ENCODE measurements around the gene NUPR2. TPM values are rescaled to one million over a fixed set of nuclear protein-coding genes. Genes with fewer than 3 reads are reported as not detected.
"Not testable (repeated sequence)": the region's sequence is repeated elsewhere in the genome, so short reads cannot be mapped to it uniquely, and the experiment has no call there.

The NUPR2 gene
- total and polyA plus RNA-seq, 11 donors, result not detected

- ATAC-seq, result no peak
- DNase-seq, result no peak
- WGBS, 4 donors, result 64 to 77% (median 69%) methylated on average over 3 to 6 of the region's 6 CpGs
- Histone ChIP-seq H3K4me1 (no peaks in the 10 kb centered on the region), H3K4me3 (no peak overlapping the region), H3K9me3 (no peaks in the 10 kb centered on the region), H3K27me3 (no peaks in the 10 kb centered on the region), H3K36me3 (no peaks in the 10 kb centered on the region), H3K27ac (no peak overlapping the region)
- intact Hi-C loops (cut with DNase I), result no loop called here
- TF ChIP-seq POLR2A (IDR thresholded peaks at IDR 0.05) (no peak), CTCF (IDR thresholded peaks at IDR 0.05) (no peak)
These were observed 8.8 kb upstream of the NUPR2 start for GRCh38 chr7:56124981-56125380.

GRCh38 chr7:56121440-56121839 is 5.2 kb upstream of the NUPR2 start:
- intact Hi-C loops (cut with DNase I), result no loop called here
- no peak for TF ChIP-seq CTCF (IDR thresholded peaks at IDR 0.05)
- DNase-seq (no peak), ATAC-seq (no peak)
- no peaks in the 10 kb centered on the region for H3K4me1 ChIP-seq
- no peak overlapping the region for H3K27ac ChIP-seq
- peaks cover under 1 to 21% (median 6%) of the 10 kb centered on the region in 9 donors for H3K27me3 ChIP-seq
- no peak overlapping the region for H3K4me3 ChIP-seq
- WGBS, 4 donors, result 77 to 82% (median 79%) methylated on average over 6 of the region's 6 CpGs
- no peaks in the 10 kb centered on the region for H3K36me3 ChIP-seq
- no peaks in the 10 kb centered on the region for H3K9me3 ChIP-seq

GRCh38 chr7:56112244-56112643 is 4.0 kb downstream of the NUPR2 start:
- H3K36me3 ChIP-seq; DNase-seq; H3K27ac ChIP-seq; H3K9me3 ChIP-seq; H3K4me3 ChIP-seq; ATAC-seq; H3K4me1 ChIP-seq; intact Hi-C loops (cut with DNase I): not testable (repeated sequence)
- 82 to 89% (median 88%) methylated on average over 3 of the region's 3 CpGs for WGBS, 4 donors
- H3K27me3 ChIP-seq, result peaks cover 8 to 24% (median 10%) of the 10 kb centered on the region in 9 donors

GRCh38 chr7:56110611-56111010 is 5.6 kb downstream of the NUPR2 start:
- TF ChIP-seq CTCF (IDR thresholded peaks at IDR 0.05) (no peak), POLR2A (IDR thresholded peaks at IDR 0.05) (no peak)
- no peak for ATAC-seq
- intact Hi-C loops (cut with DNase I), result no loop called here
- WGBS, 4 donors, result 50 to 92% (median 65%) methylated on average over 1 of the region's 1 CpG
- no peaks in the 10 kb centered on the region for H3K9me3 ChIP-seq
- H3K36me3 ChIP-seq, result no peaks in the 10 kb centered on the region
- H3K4me3 ChIP-seq, result no peak overlapping the region
- no peak for DNase-seq
- no peak overlapping the region for H3K27ac ChIP-seq
- peaks cover 0 to 9% (median 0%) of the 10 kb centered on the region in 12 donors for H3K4me1 ChIP-seq
- H3K27me3 ChIP-seq, result peaks cover 0 to 7% (median 1%) of the 10 kb centered on the region in 9 donors

GRCh38 chr7:56107954-56108258 is 8.3 kb downstream of the NUPR2 start:
- 92 to 97% (median 97%) methylated on average over 1 of the region's 1 CpG for WGBS, 4 donors
- H3K27me3 ChIP-seq, result peaks cover 0 to 4% (median 0%) of the 10 kb centered on the region in 9 donors
- DNase-seq (no peak), ATAC-seq (no peak)
- intact Hi-C loops (cut with DNase I), result loop anchor here in 2 of 10 donors (2.0 to 10.0 kb wide), 3 partner anchors 15 to 223 kb away; partner anchors contain the start of genes CCT6A (in 1 of the 2), PHKG1 (in 1 of the 2), PSPH (in 1 of the 2) and ZNF713 (in 1 of the 2)
- no peak overlapping the region for H3K27ac ChIP-seq
- H3K4me3 ChIP-seq, result no peak overlapping the region
- H3K9me3 ChIP-seq, result no peaks in the 10 kb centered on the region
- H3K4me1 ChIP-seq, result peaks cover 3 to 20% (median 11%) of the 10 kb centered on the region in 12 donors
- TF ChIP-seq POLR2A (IDR thresholded peaks at IDR 0.05) (no peak), CTCF (IDR thresholded peaks at IDR 0.05) (no peak)
- H3K36me3 ChIP-seq, result peaks cover 0 to 19% (median 14%) of the 10 kb centered on the region in 9 donors

All from heart left ventricle (tissue), 16 donors.